Activated T-cell treated with anti-CD3 and anti-CD28 coated beads, Interleukin-2, amount 50 U/mL, for 72 hours (primary cell): Measurements from ENCODE around the gene RNU4-1. TPM values are rescaled to one million over a fixed set of nuclear protein-coding genes. Genes with fewer than 3 reads are reported as not detected.
"Not testable (repeated sequence)": the region's sequence is repeated elsewhere in the genome, so short reads cannot be mapped to it uniquely, and the experiment has no call there.

Experiments used
- ATAC-seq, 2 donors: fragments of 150-1000 bp; cut with Tn5 transposase; replicated peaks in 1 of 2; 2 replicates each; pipeline ENCODE4 v1.10.0; 2021; ENCODE audit warnings: moderate library complexity in 2 of 2, mild to moderate bottlenecking in 1 of 2
- DNase-seq, 2 donors: peaks; one replicate each; pipeline ENCODE4 v3.0.0; 2021 to 2022; ENCODE audit warnings: mixed read lengths in 1 of 2
- H3K27ac Mint-ChIP-seq: one replicate; pipeline ENCODE4 v1.8.0; 2022; ENCODE audit warnings: mild to moderate bottlenecking, moderate library complexity, mixed read lengths
- H3K27me3 Mint-ChIP-seq: one replicate; pipeline ENCODE4 v1.8.0; 2022; ENCODE audit warnings: low read depth, mixed read lengths
- H3K36me3 Mint-ChIP-seq, 2 donors: one replicate each; pipeline ENCODE4 v1.8.0; 2022; ENCODE audit warnings: mixed read lengths in 2 of 2, mild to moderate bottlenecking in 1 of 2; ENCODE audit not compliant: insufficient read depth in 2 of 2
- H3K4me1 Mint-ChIP-seq: one replicate; pipeline ENCODE4 v1.8.0; 2022; ENCODE audit warnings: low read depth, mixed read lengths
- H3K4me3 Mint-ChIP-seq, 2 donors: one replicate each; pipeline ENCODE4 v1.8.0; 2022; ENCODE audit warnings: mild to moderate bottlenecking in 2 of 2, mixed read lengths in 2 of 2, moderate library complexity in 2 of 2
- H3K9me3 Mint-ChIP-seq, 2 donors: one replicate each; pipeline ENCODE4 v1.8.0; 2022; ENCODE audit warnings: mixed read lengths in 2 of 2
- total RNA-seq, 2 donors: library from RNA; stranded (reverse); gene quantifications; one replicate each; pipeline ENCODE4 v1.2.3, GENCODE V29; 2022

RNU4-1 gene
- total RNA-seq, 2 donors from 2014 or later = 1,839 to 2,627 TPM

GRCh38 chr12:120260607-120261006 is 32.4 kb downstream of the RNU4-1 start:
- Mint-ChIP-seq H3K4me1 (peaks cover 80% of the 10 kb centered on the region), H3K27ac (no peak overlapping the region), H3K4me3 (no peak overlapping the region), H3K27me3 (no peaks in the 10 kb centered on the region), H3K9me3 (no peaks in the 10 kb centered on the region), H3K36me3 (peaks cover 5 to 7% of the 10 kb centered on the region in 2 donors)
- DNase-seq (no peak), ATAC-seq (no peak)

GRCh38 chr12:120259418-120260202 is 33.4 kb downstream of the RNU4-1 start:
- Mint-ChIP-seq H3K27me3 (no peaks in the 10 kb centered on the region), H3K4me3 (no peak overlapping the region), H3K9me3 (no peaks in the 10 kb centered on the region), H3K36me3 (peaks cover 2 to 10% of the 10 kb centered on the region in 2 donors), H3K27ac (peak overlapping the region; percentile 23), H3K4me1 (peaks cover 84% of the 10 kb centered on the region)
- no peak for DNase-seq
- ATAC-seq = no peak

- Mint-ChIP-seq H3K27ac (peak overlapping the region; percentile 39), H3K4me3 (no peak overlapping the region), H3K4me1 (peaks cover 84% of the 10 kb centered on the region), H3K27me3 (no peaks in the 10 kb centered on the region), H3K9me3 (no peaks in the 10 kb centered on the region), H3K36me3 (peaks cover 0 to 9% of the 10 kb centered on the region in 2 donors)
- ATAC-seq = peak in 1 of 2 donors; percentile 2
- DNase-seq = no peak
Observed at GRCh38 chr12:120258323-120258896, 34.6 kb downstream of the RNU4-1 start.

- Mint-ChIP-seq H3K4me3 (no peak overlapping the region), H3K9me3 (no peaks in the 10 kb centered on the region), H3K27me3 (no peaks in the 10 kb centered on the region), H3K27ac (no peak overlapping the region), H3K4me1 (peaks cover 84% of the 10 kb centered on the region), H3K36me3 (peaks cover 0 to 9% of the 10 kb centered on the region in 2 donors)
- DNase-seq (no peak), ATAC-seq (no peak)
Observed at GRCh38 chr12:120257041-120257821, 35.8 kb downstream of the RNU4-1 start.

GRCh38 chr12:120254809-120255208 is 38.2 kb downstream of the RNU4-1 start:
- Mint-ChIP-seq H3K4me3 (no peak overlapping the region), H3K36me3 (peaks cover 0 to 7% of the 10 kb centered on the region in 2 donors), H3K4me1 (peaks cover 83% of the 10 kb centered on the region), H3K27ac (peak overlapping the region; percentile 70), H3K9me3 (no peaks in the 10 kb centered on the region), H3K27me3 (no peaks in the 10 kb centered on the region)
- DNase-seq = no peak
- no peak for ATAC-seq

DNA sequence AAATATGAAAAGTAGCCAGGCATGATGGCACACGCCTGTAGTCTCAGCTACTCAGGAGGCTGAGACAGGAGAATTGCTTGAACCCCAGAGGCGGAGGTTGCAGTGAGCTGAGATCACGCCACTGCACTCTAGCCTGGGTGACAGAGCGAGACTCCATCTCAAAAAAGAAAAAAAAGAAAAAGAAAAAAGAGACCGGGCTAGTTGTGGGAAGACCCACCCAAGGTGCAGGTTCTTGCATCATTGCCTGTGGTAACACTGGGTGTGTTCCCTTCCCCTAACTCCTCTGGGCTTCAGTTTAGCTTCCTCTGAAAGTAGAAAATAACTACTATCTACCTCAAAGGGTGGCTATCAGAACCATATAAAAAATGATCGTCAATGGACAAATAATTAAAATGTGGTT is 39.7 kb downstream of the RNU4-1 start:
- H3K36me3 Mint-ChIP-seq, DNase-seq, H3K27me3 Mint-ChIP-seq, H3K9me3 Mint-ChIP-seq: not testable (repeated sequence)
- peak overlapping the region; percentile 74 to 82 for H3K4me3 Mint-ChIP-seq
- peaks cover 86% of the 10 kb centered on the region for H3K4me1 Mint-ChIP-seq
- H3K27ac Mint-ChIP-seq = peak overlapping the region; percentile 80
- peak; percentile 19 to 23 for ATAC-seq

DNA sequence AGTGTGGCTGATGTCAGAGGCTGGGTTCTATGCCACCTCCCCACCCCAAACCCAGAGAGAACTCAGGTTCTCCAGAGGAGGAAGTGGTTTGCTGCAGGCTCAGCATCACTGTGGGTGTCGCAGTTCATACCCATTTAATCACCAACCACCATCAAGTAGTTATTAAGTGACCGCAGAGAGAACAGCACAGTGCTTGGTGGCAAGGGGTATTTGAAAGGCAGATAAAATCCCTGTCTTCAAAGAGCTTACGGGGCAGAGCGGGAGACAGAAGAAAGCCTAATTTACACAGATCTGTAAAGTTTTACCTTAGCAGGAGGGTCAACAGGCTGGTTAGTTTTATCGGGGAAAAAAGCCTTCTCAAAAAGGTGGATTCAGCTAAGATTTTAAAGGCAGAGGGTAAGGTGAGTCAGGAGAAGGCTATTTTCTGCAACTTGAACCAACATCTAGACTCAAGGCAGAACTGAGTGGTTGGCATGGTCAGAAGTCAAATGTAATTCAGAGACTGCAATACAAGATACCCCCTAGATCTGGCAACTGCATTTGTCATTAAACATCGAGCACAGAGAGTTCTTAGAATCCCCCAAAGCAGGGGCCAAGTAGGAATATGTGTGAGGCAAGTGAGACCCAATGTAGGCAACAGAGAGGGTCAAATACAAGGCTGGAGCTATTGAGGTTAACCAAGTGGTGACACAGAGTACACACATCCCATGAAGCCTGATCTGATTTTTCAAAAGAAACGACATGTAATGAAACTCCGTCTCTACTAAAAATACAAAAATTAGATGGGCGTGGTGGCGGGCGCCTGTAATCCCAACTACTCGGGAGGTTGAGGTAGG is 40.7 kb downstream of the RNU4-1 start:
- Mint-ChIP-seq H3K9me3 (no peaks in the 10 kb centered on the region), H3K27ac (peak overlapping the region; percentile 73), H3K36me3 (peaks cover 0 to 7% of the 10 kb centered on the region in 2 donors), H3K27me3 (no peaks in the 10 kb centered on the region), H3K4me1 (peaks cover 86% of the 10 kb centered on the region), H3K4me3 (peak overlapping the region; percentile 74 to 82)
- ATAC-seq (peak; percentile 86 to 90), DNase-seq (peak; percentile 74 to 78)

GRCh38 chr12:120251364-120252070 is 41.5 kb downstream of the RNU4-1 start:
- not testable (repeated sequence) for H3K9me3 Mint-ChIP-seq, ATAC-seq, DNase-seq, H3K36me3 Mint-ChIP-seq, H3K27me3 Mint-ChIP-seq
- Mint-ChIP-seq H3K4me1 (peaks cover 84% of the 10 kb centered on the region), H3K4me3 (peak overlapping the region; percentile 74 to 82), H3K27ac (peak overlapping the region; percentile 73)

DNA sequence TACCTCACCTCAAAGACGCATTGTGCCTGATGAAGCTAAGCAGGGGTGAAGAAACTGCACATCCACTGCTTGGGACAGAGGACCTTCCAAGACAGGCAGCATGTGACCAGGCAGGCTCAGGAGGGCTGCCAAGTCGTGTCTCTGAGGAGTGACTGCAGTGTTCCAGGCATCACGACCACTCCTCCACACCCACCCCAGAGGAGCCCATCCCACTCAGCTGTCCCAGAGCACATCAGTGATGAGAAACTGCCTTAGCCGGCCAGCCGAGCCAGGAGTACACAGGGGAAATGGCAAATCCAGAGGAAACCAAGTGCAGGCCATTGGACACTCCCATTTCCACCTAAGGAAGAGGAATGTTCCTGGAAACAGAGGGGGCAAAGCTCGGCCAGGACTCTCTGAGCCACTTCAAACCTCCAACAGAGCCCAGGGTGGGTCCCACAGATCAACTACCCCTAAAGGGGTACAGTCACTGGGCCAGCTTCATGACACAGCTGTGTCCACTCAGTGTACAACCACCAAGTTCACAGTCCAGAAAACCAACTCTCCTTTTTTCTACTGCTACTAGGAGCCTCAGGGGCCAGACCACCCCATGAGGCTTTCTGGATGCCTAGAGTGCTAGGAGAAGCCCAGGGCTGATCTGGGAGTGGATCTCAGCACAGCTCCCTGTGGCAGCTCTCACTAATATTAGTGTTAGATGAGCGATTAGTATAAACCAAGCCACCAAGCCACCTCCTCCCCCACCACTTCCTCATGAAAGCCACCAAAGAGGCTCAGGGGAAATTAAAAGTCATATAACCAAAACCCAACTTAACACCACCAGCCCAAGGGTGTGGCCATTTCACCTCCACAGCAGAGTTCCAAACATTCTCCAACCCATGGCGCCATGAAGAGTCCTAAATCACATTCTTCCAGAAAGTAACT is 42.9 kb downstream of the RNU4-1 start:
- DNase-seq (peak in 1 of 2 donors; percentile 33), ATAC-seq (peak in 1 of 2 donors; percentile 4)
- peak overlapping the region; percentile 57 for H3K27ac Mint-ChIP-seq
- peak overlapping the region; percentile 58 to 83 for H3K4me3 Mint-ChIP-seq
- no peaks in the 10 kb centered on the region for H3K27me3 Mint-ChIP-seq
- peaks cover 81% of the 10 kb centered on the region for H3K4me1 Mint-ChIP-seq
- no peaks in the 10 kb centered on the region for H3K9me3 Mint-ChIP-seq
- peaks cover 0 to 6% of the 10 kb centered on the region in 2 donors for H3K36me3 Mint-ChIP-seq

DNA sequence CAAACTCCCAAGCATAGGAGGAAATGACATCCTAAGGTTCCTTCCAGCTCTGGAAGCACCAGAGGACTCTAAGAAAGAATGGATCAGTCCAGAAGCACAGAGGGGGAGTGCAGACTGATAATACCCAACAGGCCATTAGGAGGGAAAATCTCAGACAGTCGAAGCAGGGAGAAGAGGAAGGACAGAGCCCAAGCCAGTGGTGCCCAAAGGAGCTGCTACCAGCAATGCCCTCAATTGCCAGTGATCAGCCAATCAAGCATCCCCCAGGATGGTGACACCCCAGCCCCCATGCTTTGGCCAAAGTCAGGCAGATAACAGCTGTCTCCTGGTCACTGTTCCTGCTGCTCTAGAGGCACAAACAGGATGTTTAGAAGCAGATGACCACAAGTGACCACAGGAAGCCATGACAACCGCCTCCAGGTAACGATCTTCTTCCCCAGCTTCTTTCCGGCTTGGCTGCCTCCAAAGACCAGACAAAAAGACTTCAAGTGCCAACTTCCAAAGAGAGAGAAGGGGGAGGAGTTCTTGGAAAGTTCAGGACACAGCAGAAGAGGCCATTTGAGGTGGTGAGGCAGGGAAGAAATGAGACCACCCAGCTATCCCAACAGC is 43.7 kb downstream of the RNU4-1 start:
- DNase-seq (no peak), ATAC-seq (no peak)
- peak overlapping the region; percentile 38 for H3K27ac Mint-ChIP-seq
- peaks cover 0 to 1% of the 10 kb centered on the region in 2 donors for H3K36me3 Mint-ChIP-seq
- peak overlapping the region; percentile 37 to 58 for H3K4me3 Mint-ChIP-seq
- H3K4me1 Mint-ChIP-seq = peaks cover 74% of the 10 kb centered on the region
- H3K27me3 Mint-ChIP-seq = no peaks in the 10 kb centered on the region
- no peaks in the 10 kb centered on the region for H3K9me3 Mint-ChIP-seq

DNA sequence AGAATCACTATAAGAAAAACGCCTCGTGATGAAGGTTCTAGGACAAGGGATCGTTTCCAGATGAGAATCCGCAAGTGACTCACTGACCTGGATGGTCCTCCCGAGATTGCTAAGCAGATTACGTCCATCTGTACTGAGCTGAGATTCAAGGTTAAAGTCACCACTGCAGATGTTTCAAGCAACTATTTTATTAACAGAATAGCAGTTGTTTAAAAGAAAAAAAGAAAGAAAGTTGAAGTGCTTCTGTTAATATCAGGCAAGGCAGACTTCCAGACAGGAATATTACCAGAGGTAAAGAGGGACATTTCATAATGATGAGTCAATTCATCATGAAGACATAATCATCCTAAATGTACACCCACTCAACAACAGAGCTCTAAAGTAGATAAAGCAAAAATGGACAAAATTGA is 45.4 kb downstream of the RNU4-1 start:
- H3K27ac Mint-ChIP-seq = peak overlapping the region; percentile 4
- H3K4me1 Mint-ChIP-seq = peaks cover 64% of the 10 kb centered on the region
- no peaks in the 10 kb centered on the region for H3K36me3 Mint-ChIP-seq
- no peak for DNase-seq
- H3K9me3 Mint-ChIP-seq = no peaks in the 10 kb centered on the region
- H3K4me3 Mint-ChIP-seq = peak overlapping the region in 1 of 2 donors; percentile 26
- H3K27me3 Mint-ChIP-seq = no peaks in the 10 kb centered on the region
- no peak for ATAC-seq
